Endothelial cell of umbilical vein (primary cell): ENCODE data around the gene KAZN.

Experiments used
- EZH2 ChIP-seq: IDR thresholded peaks from 2 replicates; pipeline ENCODE4 v1.6.1; 2012; ENCODE audit warnings: borderline replicate concordance, low read depth, mild to moderate bottlenecking, moderate library complexity, low read length, inconsistent platforms; ENCODE audit not compliant: severe bottlenecking
- FOS ChIP-seq: IDR thresholded peaks from 2 replicates; pipeline ENCODE4 v1.6.1; 2011; ENCODE audit warnings: mild to moderate bottlenecking, low read length, moderate library complexity, borderline replicate concordance; ENCODE audit not compliant: insufficient read depth
- JUN ChIP-seq: IDR thresholded peaks from 2 replicates; pipeline ENCODE4 v1.6.1; 2011; ENCODE audit warnings: borderline replicate concordance, low read depth; ENCODE audit not compliant: insufficient read length, insufficient read depth
- MYC ChIP-seq: IDR thresholded peaks from one replicate; pipeline ENCODE4 v1.6.1; 2011; ENCODE audit warnings: mild to moderate bottlenecking, low read depth, low read length
- POLR2A ChIP-seq: IDR thresholded peaks from 2 replicates; pipeline ENCODE4 v1.6.1; 2012; ENCODE audit warnings: low read depth, mild to moderate bottlenecking, control low read depth, low read length
- POLR2AphosphoS5 ChIP-seq: IDR thresholded peaks from 2 replicates; pipeline ENCODE4 v1.6.1; 2012; ENCODE audit warnings: low read depth, mild to moderate bottlenecking, control low read depth, low read length, moderate library complexity; ENCODE audit not compliant: insufficient read depth
- TF ChIP-seq, protein P1 (sequence below), 2 donors: IDR thresholded peaks; 1 replicate in 1 of 2; 2 replicates in 1 of 2; pipeline ENCODE4 v1.5.1; 2011; ENCODE audit warnings: low read length in 2 of 2, mild to moderate bottlenecking in 2 of 2, moderate library complexity in 2 of 2, control low read depth in 1 of 2, inconsistent platforms in 1 of 2, low read depth in 1 of 2; ENCODE audit not compliant: insufficient read depth in 1 of 2; ENCODE audit errors: extremely low read depth in 1 of 2
- TF ChIP-seq, protein P2 (sequence below): IDR thresholded peaks from 2 replicates; pipeline ENCODE4 v1.6.1; 2011; ENCODE audit not compliant: insufficient read depth, insufficient read length

DNA sequence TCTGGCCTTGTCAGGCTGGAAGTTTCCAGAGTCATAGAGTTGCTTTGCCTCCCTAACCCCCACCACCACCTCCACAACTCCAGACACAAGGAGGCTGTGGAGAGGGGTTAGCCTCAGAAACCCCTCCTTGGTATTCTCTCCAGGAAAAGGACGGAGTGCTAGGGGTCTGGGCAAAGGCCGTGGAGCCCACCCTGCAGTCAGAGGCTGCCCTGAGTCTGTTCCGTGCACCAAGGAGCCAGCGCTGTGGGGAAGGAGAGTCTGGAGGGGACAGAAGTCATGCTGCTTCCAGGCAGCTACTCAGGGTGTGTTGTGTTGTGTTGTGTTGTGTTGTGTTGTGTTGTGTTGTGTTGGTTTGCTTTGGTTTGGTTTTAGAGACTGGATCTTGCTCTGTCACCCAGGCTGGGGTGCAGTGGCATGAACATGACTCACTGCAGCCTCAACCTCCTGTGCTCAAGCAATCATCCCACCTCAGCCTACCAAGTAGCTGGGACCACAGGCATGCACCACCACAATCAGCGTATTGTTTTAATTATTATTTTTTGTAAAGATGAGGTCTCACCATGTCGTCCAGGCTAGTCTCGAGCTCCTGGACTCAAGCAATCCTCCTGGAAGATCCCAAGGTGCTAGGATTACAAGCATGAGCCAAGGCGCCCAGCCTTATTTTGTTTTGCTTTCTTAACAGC, 432.9 kb downstream of the KAZN start:
- no peak for TF ChIP-seq POLR2AphosphoS5
- no peak for TF ChIP-seq POLR2A
- TF ChIP-seq, protein P1, sequence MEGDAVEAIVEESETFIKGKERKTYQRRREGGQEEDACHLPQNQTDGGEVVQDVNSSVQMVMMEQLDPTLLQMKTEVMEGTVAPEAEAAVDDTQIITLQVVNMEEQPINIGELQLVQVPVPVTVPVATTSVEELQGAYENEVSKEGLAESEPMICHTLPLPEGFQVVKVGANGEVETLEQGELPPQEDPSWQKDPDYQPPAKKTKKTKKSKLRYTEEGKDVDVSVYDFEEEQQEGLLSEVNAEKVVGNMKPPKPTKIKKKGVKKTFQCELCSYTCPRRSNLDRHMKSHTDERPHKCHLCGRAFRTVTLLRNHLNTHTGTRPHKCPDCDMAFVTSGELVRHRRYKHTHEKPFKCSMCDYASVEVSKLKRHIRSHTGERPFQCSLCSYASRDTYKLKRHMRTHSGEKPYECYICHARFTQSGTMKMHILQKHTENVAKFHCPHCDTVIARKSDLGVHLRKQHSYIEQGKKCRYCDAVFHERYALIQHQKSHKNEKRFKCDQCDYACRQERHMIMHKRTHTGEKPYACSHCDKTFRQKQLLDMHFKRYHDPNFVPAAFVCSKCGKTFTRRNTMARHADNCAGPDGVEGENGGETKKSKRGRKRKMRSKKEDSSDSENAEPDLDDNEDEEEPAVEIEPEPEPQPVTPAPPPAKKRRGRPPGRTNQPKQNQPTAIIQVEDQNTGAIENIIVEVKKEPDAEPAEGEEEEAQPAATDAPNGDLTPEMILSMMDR (IDR thresholded peaks at IDR 0.05; ENCODE audit: extremely low read depth in 1 of 2, insufficient read depth in 1 of 2, low read depth in 1 of 2, low read length in 2 of 2): no peak
- no peak for TF ChIP-seq MYC
- no peak for TF ChIP-seq EZH2
- TF ChIP-seq JUN: no peak
- TF ChIP-seq FOS: no peak
- TF ChIP-seq, protein P2, sequence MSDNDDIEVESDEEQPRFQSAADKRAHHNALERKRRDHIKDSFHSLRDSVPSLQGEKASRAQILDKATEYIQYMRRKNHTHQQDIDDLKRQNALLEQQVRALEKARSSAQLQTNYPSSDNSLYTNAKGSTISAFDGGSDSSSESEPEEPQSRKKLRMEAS: no peak
